ENCODE measurements around the gene NOTCH3.

NOTCH3 gene

DNA sequence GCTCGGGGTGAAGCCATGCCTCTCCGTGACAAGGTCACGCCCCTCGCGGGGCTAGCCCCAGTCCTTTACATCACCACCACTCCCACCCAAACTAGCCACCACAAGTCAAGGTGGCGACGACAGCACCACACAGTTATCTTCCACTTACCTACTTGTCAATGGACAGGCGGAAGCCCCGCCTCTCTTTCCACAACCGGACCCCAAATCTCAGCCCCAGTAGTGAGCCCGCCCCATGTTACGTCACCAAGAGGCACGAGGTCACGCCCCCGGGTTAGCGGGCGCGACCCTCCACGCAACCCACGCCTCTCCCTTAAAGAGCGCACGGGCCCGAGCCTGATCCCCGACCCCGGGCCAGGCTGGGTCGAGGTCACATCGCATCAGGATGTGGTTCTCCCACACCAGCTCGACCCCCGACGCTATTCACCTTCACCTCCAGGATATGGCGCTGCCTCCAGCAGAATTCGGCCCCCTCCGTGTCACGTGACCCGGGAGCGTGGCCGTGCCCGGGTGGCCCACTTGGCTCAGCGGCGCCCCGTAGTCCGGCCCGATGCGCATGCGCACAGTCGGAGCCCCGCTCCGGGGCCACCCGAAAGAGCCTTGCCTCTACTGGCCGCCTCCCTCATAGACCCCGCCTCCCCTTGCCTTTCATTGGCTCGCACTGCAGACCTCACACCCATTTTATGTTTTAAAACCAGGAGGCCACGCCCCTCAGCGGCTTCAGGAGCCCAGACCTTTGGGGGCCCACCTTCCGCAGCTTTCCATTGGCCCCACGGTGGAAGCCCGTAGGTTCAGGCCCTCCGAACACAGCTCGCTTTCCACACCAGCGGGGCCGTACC, 75.3 kb downstream of the NOTCH3 start:
- peak; percentile 62 to 98 (median 95) for DNase-seq

DNA sequence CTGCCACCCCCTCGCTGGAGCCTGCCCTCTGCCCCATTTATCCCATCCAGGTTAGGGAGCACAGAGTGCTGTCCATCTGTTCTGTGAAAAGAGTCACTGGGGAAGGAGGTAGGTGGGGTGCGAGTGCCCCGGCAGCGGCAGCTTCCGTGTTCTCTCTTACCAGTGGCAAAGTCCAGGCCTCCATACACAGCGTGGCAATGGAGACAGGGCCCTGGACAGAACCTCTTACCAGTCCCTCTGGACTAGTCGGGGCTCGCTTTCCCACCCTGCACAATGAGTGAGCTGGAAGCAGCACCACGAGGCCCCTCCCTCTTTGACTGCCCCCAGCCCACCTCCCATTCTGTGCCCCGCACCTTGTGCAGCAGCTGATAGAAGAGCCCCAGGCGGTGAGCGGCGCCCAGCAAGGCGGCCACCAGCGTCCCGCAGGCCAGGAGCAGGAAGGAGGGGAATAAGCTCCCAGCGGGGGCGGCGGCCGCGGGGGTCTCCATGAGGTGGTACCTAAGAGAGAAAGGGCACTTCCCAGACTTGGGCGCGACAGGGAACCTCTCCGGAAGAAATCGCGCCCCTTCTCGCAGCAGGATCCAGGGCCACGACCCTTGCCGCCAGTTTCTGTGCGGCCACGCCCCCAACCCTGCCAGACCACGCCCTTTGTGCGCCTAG, 76.1 kb downstream of the NOTCH3 start:
- peak in 14 of 58 donors; percentile 6 to 75 (median 52) for DNase-seq

DNA sequence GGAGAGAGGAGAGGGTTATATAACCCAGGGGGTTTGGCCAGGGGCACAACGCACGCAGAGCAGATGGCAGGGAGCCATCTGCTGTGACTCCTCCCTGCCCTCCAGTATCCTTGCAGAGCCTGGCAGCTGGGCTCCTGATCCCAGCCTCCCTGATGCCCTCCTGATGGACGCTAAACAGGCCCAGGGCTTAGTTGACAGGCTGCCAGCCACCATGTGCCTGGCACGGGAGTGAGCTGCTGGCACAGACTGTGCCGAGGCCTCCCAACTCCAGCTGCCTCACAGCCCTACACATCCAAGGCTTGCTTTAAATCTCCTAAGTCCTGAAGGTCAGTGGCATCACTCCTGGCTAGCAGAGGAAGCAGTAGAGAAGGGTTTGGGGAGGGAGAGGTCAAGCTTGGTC, 76.9 kb downstream of the NOTCH3 start:
- DNase-seq: peak in 56 of 58 donors; percentile 5 to 86 (median 62)

DNA sequence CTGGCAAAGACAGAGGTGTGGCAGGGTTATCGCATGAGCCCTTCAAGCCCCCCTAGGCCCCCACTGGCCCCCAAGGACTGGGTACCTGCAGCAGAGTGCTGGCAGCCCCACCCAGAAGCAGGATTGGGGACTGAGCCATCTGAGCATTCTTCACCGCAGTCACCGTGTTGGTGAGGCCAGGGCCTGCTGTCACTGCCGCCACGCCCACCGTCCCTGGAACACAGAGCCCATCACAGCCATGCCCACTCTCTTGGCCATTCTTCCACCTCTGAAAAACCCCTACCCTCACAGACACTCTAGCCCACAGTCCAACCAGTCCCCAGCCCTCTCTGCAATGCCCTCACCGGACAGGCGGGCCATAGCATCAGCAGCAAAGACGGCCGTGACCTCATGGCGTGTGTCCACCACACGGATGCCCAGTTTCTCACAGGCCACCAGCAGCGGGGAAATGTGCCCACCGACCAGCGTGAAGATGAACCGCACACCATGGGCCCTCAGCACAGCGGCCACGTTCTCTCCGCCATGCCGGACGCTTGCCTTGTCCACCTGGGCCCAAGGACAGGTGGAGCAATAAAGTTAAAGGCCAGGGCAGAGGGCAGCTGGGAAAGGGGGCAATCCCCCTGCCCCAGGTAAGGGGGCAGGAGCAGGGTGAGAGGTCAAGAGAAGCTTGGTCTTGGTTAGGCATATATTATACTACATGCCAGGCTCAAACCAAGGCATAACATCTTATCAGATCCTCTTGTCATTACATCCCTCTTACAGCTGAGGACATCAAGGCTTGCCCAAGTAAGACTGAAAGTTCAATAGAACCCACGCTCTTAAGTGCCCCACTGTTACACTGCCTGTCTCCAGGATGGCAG, 77.5 kb downstream of the NOTCH3 start:
- DNase-seq: no peak

DNA sequence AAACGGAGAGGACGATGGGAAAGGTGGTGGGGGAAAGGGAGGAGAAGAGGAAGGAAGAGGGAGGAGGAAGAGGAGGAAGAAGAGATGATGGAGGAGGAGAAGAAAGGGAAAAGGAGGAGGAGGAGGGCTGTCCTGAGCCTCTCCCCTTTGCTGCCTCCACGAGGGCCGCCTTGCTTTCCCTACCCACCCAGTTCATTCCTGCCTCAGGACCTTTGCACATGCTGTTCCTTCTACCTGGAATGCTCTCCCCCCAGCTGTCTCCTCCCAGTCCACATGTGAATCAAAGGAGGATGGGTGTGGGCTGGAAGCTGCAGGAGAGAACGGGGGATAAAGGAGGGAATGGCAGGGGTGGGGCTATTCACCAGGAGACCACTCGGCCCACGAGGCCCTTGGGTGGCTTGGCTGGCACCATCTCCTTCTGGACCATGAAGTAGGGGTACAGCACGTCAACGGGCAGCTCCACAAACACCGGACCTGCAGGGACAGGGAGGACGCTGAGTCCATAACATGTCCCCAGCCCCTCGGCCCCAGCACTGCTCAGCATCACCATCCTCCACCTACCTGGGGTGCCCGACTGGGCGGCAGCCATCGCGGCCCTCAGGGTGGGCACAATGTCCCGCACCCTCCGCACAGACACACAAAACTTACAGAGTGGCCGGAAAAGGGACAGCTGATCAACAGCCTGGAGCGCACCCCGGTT, 78.3 kb downstream of the NOTCH3 start:
- no peak for DNase-seq

DNA sequence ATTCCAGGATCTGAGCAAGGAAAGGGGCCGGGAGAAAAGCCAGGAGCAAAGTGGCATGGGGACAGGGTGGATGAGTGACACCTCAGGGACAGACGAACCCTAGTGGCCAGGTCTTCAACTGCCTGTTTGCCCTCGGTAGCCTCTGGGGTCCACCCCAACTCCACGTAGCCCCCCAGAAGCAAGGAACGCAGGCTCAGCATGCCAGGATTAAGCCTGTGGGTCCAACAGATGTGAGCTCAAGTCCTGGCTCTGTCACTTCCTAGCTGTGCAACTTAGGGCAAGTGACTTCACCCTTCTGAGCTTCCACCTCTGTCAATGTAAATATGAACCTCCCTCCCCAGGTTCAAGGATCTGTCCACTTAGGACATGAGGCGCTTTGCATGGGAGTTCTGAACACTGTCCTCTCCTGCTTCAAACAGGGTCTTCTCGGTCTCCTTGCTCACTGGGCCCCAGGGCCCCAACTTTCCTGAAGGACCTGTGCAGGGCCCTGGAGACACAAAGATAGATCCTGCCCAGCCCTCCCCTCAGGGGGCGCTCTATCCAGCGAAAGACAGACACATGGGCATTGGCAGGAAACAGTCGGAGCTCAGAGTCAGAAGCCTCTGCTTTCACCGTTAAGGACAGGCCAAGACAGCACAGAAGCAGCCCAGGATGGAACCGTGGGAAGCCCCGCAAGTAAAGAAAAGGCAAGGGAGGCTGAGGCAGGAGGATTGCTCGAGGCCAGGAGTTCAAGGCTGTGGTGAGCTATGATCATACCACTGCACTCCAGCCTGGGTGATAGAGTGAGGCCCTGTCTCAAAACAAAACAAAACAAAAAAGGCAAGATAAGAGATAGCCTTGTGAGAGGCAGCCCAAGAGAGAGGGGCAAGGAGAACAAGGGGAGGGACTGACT, 80.4 kb downstream of the NOTCH3 start:
- no peak for DNase-seq

DNA sequence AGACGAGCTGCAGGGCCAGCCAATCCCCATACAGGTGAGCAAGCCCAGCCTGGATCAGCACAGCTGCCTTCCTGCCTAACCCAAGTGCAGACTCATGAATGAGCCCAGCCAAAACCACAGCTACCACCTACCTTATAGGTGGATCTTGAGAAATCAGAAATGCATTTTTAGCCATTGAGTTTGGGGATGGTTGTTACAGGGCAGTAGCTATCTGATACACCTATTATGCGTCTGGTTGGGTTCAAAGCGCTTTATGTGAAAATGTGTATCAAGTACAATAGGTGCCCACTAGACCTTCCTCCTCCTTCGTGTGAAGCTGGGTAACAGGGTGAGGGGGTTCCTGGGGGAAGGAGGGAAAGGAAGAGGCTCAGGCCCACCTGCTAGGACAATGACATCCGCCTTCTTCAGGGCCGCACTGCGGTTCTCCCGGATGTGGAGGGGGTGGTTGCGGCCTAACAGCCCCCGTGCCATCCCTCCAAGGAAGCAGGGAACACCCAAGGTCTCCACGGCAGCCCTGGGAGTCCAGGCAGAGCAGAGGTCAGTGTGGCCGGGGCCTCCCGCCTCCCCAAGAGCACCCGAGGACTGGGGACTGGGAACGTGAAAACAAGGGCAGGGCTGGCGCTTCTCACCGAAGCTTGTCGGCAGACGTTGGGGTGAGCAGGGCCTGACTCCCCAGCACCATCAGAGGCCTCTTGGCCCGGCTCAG, 81.9 kb downstream of the NOTCH3 start:
- DNase-seq: no peak

DNA sequence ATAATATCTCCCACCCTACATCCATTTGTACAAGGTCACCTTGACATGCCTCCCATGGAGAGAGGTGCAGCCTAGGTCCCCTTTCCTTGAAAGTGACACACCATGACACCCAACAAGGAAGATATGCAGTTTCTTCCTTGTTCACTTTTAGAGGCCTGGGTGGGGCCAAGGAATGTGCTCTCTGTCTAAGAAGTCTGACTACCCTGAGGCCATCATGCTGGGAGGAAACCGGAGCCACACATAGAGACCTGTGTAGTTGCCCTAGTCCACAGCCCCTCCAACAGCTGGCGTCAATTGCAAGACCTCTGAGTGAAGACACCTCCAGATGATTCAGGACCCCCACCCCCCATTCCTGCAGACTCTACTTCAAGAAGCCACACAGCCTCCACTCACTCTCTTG, 82.5 kb downstream of the NOTCH3 start:
- no peak for DNase-seq

DNA sequence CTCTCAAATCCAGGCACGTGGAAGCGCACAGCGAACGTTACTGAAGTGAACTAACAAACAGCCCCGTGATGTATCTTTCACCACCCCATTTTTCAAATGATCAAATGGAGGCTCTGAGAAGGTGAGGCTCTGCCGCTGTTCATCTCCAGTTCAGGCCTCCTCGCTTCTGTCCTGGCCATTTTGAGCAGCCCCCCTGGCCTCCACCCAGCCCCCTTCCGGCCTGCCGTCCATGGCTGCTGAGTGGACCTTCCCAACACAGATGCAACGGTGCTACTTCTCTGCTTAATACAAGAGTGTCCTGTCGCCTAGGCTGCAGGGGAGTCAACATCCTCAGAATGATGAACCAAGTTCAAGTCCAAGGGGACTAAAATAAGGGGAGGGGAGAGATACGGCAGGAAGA, 83.9 kb downstream of the NOTCH3 start:
- no peak for DNase-seq

DNA sequence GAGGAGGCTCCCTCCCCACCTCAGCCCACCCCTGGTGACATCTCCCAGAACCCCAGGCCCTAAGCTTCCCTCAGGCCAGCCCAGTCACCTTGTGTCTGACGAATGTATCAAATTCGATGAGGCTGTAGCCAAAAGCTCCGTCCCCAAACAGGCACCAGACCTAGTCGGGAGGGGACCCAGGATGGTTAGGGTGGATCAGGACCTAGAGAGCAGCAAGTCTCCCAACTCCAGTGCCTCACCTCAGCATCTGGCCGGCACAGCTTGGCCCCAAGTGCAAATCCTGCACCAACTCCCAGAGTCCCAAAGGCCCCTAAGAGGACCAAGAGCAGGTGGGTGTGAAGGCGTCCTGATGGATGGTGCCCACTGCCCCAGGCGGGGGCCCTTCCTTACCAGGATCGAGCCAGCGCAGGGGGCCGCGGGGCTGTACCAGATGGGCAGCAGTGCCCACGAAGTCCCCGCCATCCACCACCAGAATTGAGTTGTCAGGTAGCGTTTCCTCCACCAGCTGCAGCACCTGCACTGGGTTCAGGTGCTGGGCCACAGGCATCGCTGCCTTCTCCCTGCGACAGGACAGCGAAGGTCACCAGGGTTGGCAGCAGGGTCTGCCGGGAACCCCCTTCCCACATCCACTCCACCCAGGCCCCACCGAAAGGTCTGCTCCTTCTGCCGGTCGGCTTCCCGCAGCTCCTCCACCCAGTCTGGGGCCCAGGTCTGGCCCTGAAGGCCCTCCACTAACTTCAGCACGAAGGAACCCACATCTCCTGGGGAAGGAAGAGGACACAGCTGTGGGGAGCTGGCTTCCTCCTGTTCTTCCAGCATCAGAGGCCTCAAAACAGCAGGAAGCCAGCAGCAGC, 84.8 kb downstream of the NOTCH3 start:
- no peak for DNase-seq

DNA sequence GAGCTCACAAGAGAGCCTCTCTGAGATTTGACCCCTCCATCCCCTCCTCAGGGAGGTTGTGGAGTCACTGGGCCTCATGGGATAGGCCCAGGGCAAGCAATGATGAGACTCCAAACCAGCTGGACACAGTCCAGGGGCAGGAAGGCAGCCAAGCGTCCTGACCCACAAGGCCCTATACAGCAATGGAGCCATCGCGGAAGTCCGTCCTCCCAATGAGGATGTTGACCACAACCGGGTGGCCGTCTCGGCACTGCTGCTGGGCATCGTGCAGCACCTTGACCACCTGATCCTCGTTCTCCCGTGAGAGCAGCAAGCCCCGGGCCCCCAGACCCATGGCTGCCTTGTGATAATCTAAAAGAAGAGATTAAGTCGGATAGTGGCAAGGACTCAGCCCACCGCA, 85.7 kb downstream of the NOTCH3 start:
- peak in 15 of 58 donors; percentile 6 to 61 (median 16) for DNase-seq

DNA sequence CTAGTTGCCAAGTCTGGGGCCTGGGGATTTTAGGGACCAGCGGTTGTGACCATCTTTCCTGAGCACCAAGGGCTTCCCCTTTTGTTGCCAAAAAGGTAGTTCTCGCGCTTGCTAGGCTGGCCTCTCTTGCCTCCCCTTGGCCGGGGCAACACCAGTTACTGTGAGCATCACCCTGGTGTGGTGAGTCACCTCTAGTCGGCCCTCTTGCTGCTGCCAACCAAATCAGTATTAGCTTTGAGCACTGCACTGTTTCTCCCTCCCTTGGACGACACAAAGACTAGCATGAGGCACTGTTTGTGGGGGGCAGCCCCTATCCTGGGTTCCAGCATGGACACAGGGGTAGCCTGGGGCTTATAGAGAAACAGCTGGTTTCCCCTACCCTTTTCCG, 86.6 kb downstream of the NOTCH3 start:
- DNase-seq: no peak

DNA sequence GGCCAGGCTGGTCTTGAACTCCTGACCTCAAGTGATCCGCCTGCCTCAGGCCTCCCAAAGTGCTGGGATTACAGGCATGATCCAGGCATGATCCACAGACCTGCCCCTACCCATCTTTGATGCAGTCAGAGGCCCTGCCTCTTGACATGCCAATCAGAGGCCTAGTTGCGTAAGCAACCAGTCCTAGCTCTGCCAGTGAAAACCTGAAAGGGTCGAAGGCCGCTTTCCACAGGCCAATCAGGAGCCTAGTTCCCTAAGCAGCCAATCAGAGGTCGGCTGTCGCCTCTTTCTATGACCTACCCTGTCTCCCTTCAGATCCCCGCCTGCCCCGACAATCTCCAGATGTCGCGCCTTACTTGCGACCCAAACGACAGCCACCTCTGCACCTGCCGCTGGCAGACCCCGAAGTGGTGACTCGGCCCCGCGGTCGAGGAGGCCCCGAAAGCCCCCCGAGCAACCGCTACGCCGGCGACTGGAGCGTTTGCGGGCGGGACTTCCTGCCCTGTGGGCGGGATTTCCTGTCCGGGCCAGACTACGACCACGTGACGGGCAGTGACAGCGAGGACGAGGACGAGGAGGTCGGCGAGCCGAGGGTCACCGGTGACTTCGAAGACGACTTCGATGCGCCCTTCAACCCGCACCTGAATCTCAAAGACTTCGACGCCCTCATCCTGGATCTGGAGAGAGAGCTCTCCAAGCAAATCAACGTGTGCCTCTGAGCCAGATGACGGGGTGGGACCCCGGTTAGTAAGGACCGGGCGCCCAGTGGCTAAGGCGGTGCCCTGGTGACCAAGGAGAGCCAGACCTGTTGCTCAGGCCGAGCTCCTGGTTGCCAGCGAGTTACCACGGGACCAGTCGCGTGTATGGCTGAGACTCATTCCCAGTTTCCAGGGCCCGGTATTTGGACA, 87.3 kb downstream of the NOTCH3 start:
- no peak for DNase-seq

DNA sequence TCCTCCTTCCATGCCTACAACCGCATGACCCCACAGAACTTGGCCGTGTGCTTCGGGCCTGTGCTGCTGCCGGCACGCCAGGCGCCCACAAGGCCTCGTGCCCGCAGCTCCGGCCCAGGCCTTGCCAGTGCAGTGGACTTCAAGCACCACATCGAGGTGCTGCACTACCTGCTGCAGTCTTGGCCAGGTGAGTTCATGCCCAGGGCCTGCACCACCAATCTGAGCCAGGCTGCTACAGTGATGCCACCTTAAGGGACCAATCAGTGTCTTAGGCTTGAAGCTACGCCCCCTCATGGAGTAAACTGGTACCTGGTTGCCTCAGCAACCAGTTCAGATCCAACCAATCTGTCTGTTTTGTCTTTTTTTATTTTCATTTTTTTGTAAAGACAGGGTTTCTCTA, 88.4 kb downstream of the NOTCH3 start:
- DNase-seq: no peak

DNA sequence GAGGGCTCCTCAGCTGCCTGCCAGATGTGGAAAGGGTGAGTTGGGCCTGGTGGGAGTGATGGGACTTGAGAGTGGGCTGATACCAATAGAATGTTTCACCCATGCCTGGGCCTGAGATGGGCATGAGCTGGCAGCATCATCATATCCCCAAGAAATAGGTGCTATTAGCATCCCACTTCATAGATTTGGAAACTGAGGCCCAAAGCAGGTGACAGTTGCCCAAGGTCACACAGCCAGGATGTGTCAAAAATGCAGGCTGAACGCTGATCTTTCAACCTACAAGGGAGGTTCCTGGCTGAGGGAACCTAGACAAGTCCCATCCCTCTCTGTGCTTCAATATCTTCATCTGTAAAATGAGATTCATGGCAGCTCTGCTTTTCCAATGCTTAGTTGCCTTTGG, 89.0 kb downstream of the NOTCH3 start:
- DNase-seq: no peak

DNA sequence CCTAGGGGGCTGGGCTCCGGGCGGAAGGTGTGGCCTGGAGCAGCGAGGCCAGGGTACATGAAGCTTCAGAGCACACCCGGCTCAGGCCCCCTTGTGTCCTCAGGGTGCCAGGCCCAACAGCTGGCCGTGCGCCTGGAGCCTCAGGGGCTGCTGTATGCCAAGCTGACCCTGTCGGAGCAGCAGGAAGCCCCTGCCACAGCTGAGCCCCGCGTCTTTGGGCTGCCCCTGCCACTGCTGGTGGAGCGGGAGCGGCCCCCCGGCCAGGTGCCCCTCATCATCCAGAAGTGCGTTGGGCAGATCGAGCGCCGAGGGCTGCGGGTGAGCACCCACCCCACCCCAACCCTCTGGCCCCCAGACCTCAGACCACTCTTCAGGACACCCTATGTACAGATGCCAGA, 90.4 kb downstream of the NOTCH3 start:
- no peak for DNase-seq

DNA sequence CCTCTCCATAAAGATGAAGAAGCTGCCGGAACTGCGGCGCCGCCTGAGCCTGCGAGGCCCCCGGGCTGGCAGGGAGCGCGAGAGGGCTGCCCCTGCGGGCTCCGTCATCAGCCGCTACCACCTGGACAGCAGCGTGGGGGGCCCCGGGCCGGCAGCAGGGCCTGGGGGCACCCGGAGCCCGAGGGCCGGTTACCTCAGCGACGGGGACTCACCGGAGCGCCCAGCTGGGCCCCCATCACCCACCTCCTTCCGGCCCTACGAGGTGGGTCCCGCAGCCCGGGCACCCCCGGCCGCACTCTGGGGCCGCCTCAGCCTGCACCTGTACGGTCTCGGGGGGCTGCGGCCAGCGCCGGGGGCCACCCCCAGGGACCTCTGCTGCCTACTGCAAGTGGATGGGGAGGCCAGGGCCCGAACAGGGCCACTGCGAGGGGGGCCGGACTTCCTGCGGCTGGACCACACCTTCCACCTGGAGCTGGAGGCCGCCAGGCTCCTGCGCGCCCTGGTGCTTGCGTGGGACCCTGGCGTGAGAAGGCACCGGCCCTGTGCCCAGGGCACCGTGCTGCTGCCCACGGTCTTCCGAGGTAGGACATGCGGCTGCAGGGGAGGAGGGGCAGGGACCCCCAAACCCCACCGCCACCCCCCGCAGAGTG, 90.9 kb downstream of the NOTCH3 start:
- no peak for DNase-seq

All from anterior cingulate cortex (tissue), 58 donors.